Activated naive CD8-positive, alpha-beta T cell (primary cell): ENCODE data around the gene DRD2.
"Not testable (repeated sequence)": the region's sequence is repeated elsewhere in the genome, so short reads cannot be mapped to it uniquely, and the experiment has no call there.

Experiments used
- H3K27ac Mint-ChIP-seq: one replicate; pipeline ENCODE4 v1.8.0; 2021; ENCODE audit warnings: mixed read lengths
- H3K27me3 Mint-ChIP-seq: one replicate; pipeline ENCODE4 v1.8.0; 2021; ENCODE audit warnings: mixed read lengths
- H3K36me3 Mint-ChIP-seq: one replicate; pipeline ENCODE4 v1.8.0; 2021; ENCODE audit warnings: mixed read lengths
- H3K4me1 Mint-ChIP-seq: one replicate; pipeline ENCODE4 v1.8.0; 2021; ENCODE audit warnings: low read depth, mixed read lengths
- H3K4me3 Mint-ChIP-seq: one replicate; pipeline ENCODE4 v1.8.0; 2021; ENCODE audit warnings: mild to moderate bottlenecking, mixed read lengths
- H3K9me3 Mint-ChIP-seq: one replicate; pipeline ENCODE4 v1.8.0; 2021; ENCODE audit warnings: low read depth, mixed read lengths

The DRD2 gene

GRCh38 chr11:113475160-113475761 lies at the start of gene DRD2:
DRD2 (minus strand) TSS chr11:113475398; CDS start chr11:113424651, 50,747 bp downstream.
- Mint-ChIP-seq H3K4me3 (peak within 1 kb of the TSS; percentile 76), H3K27ac (no peak within 1 kb of the TSS), H3K9me3 (peaks cover 4% of the 10 kb centered on the region), H3K4me1 (peaks cover 10% of the 10 kb centered on the region), H3K27me3 (peaks cover 51% of the 10 kb centered on the region), H3K36me3 (no peaks in the 10 kb centered on the region)

GRCh38 chr11:113523906-113524305 lies 48.7 kb upstream of the DRD2 start:
- peaks cover 13% of the 10 kb centered on the region for H3K27me3 Mint-ChIP-seq
- not testable (repeated sequence) for H3K27ac Mint-ChIP-seq, H3K4me1 Mint-ChIP-seq, H3K36me3 Mint-ChIP-seq, H3K9me3 Mint-ChIP-seq, H3K4me3 Mint-ChIP-seq

- H3K9me3 Mint-ChIP-seq: no peaks in the 10 kb centered on the region
- H3K4me3 Mint-ChIP-seq: no peak overlapping the region
- no peaks in the 10 kb centered on the region for H3K36me3 Mint-ChIP-seq
- H3K27ac Mint-ChIP-seq: no peak overlapping the region
- H3K4me1 Mint-ChIP-seq: no peaks in the 10 kb centered on the region
- H3K27me3 Mint-ChIP-seq: peaks cover 15% of the 10 kb centered on the region
Measured at GRCh38 chr11:113521737-113522517, 46.7 kb upstream of the DRD2 start.

- no peak overlapping the region for H3K27ac Mint-ChIP-seq
- H3K36me3 Mint-ChIP-seq: no peaks in the 10 kb centered on the region
- H3K27me3 Mint-ChIP-seq: peaks cover 17% of the 10 kb centered on the region
- no peaks in the 10 kb centered on the region for H3K9me3 Mint-ChIP-seq
- no peak overlapping the region for H3K4me3 Mint-ChIP-seq
- H3K4me1 Mint-ChIP-seq: no peaks in the 10 kb centered on the region
Measured at GRCh38 chr11:113519989-113520613, 44.9 kb upstream of the DRD2 start.

- Mint-ChIP-seq H3K9me3 (no peaks in the 10 kb centered on the region), H3K4me3 (no peak overlapping the region), H3K4me1 (no peaks in the 10 kb centered on the region), H3K36me3 (no peaks in the 10 kb centered on the region), H3K27me3 (peaks cover 17% of the 10 kb centered on the region), H3K27ac (no peak overlapping the region)
Measured at GRCh38 chr11:113518716-113519495, 43.7 kb upstream of the DRD2 start.

GRCh38 chr11:113517361-113517760 lies 42.2 kb upstream of the DRD2 start:
- no peak overlapping the region for H3K27ac Mint-ChIP-seq
- H3K27me3 Mint-ChIP-seq: peaks cover 15% of the 10 kb centered on the region
- no peaks in the 10 kb centered on the region for H3K4me1 Mint-ChIP-seq
- no peaks in the 10 kb centered on the region for H3K36me3 Mint-ChIP-seq
- H3K4me3 Mint-ChIP-seq: no peak overlapping the region
- H3K9me3 Mint-ChIP-seq: no peaks in the 10 kb centered on the region

- Mint-ChIP-seq H3K36me3 (no peaks in the 10 kb centered on the region), H3K27ac (no peak overlapping the region), H3K27me3 (peaks cover 9% of the 10 kb centered on the region), H3K9me3 (no peaks in the 10 kb centered on the region), H3K4me3 (no peak overlapping the region), H3K4me1 (no peaks in the 10 kb centered on the region)
Measured at GRCh38 chr11:113514856-113515255, 39.7 kb upstream of the DRD2 start.

GRCh38 chr11:113507341-113507740 lies 32.1 kb upstream of the DRD2 start:
- no peaks in the 10 kb centered on the region for H3K4me1 Mint-ChIP-seq
- H3K4me3 Mint-ChIP-seq: no peak overlapping the region
- H3K27ac Mint-ChIP-seq: no peak overlapping the region
- H3K9me3 Mint-ChIP-seq: no peaks in the 10 kb centered on the region
- H3K27me3 Mint-ChIP-seq: peaks cover 4% of the 10 kb centered on the region
- no peaks in the 10 kb centered on the region for H3K36me3 Mint-ChIP-seq

GRCh38 chr11:113506893-113507292 lies 31.7 kb upstream of the DRD2 start:
- no peaks in the 10 kb centered on the region for H3K9me3 Mint-ChIP-seq
- no peak overlapping the region for H3K4me3 Mint-ChIP-seq
- peaks cover 4% of the 10 kb centered on the region for H3K27me3 Mint-ChIP-seq
- no peaks in the 10 kb centered on the region for H3K36me3 Mint-ChIP-seq
- no peaks in the 10 kb centered on the region for H3K4me1 Mint-ChIP-seq
- no peak overlapping the region for H3K27ac Mint-ChIP-seq

- no peaks in the 10 kb centered on the region for H3K9me3 Mint-ChIP-seq
- H3K27me3 Mint-ChIP-seq: peaks cover 4% of the 10 kb centered on the region
- H3K4me1 Mint-ChIP-seq: no peaks in the 10 kb centered on the region
Measured at GRCh38 chr11:113506461-113506860, 31.3 kb upstream of the DRD2 start.

GRCh38 chr11:113505541-113506375 lies 30.6 kb upstream of the DRD2 start:
- peaks cover 4% of the 10 kb centered on the region for H3K27me3 Mint-ChIP-seq
- no peaks in the 10 kb centered on the region for H3K9me3 Mint-ChIP-seq
- no peaks in the 10 kb centered on the region for H3K36me3 Mint-ChIP-seq
- H3K27ac Mint-ChIP-seq: no peak overlapping the region
- H3K4me3 Mint-ChIP-seq: no peak overlapping the region
- H3K4me1 Mint-ChIP-seq: no peaks in the 10 kb centered on the region

More at GRCh38 chr11:113506461-113506860, 31.3 kb upstream of the DRD2 start:
- Mint-ChIP-seq H3K4me3 (no peak overlapping the region), H3K36me3 (no peaks in the 10 kb centered on the region), H3K27ac (no peak overlapping the region)

- H3K27me3 Mint-ChIP-seq: peaks cover 1% of the 10 kb centered on the region
- H3K4me3 Mint-ChIP-seq: no peak overlapping the region
- H3K27ac Mint-ChIP-seq: no peak overlapping the region
- no peaks in the 10 kb centered on the region for H3K4me1 Mint-ChIP-seq
- H3K9me3 Mint-ChIP-seq: no peaks in the 10 kb centered on the region
- no peaks in the 10 kb centered on the region for H3K36me3 Mint-ChIP-seq
Measured at GRCh38 chr11:113505046-113505445, 29.8 kb upstream of the DRD2 start.

- H3K36me3 Mint-ChIP-seq: no peaks in the 10 kb centered on the region
- H3K4me1 Mint-ChIP-seq: no peaks in the 10 kb centered on the region
- no peak overlapping the region for H3K27ac Mint-ChIP-seq
- H3K9me3 Mint-ChIP-seq: no peaks in the 10 kb centered on the region
- H3K27me3 Mint-ChIP-seq: peaks cover 1% of the 10 kb centered on the region
- H3K4me3 Mint-ChIP-seq: no peak overlapping the region
Measured at GRCh38 chr11:113504586-113504985, 29.4 kb upstream of the DRD2 start.

GRCh38 chr11:113504071-113504470 lies 28.9 kb upstream of the DRD2 start:
- no peaks in the 10 kb centered on the region for H3K36me3 Mint-ChIP-seq
- peaks cover 1% of the 10 kb centered on the region for H3K27me3 Mint-ChIP-seq
- H3K4me3 Mint-ChIP-seq: no peak overlapping the region
- H3K27ac Mint-ChIP-seq: no peak overlapping the region
- H3K9me3 Mint-ChIP-seq: no peaks in the 10 kb centered on the region
- no peaks in the 10 kb centered on the region for H3K4me1 Mint-ChIP-seq
